ENCODE results near the gene PREX1.

- TF ChIP-seq, protein P1, sequence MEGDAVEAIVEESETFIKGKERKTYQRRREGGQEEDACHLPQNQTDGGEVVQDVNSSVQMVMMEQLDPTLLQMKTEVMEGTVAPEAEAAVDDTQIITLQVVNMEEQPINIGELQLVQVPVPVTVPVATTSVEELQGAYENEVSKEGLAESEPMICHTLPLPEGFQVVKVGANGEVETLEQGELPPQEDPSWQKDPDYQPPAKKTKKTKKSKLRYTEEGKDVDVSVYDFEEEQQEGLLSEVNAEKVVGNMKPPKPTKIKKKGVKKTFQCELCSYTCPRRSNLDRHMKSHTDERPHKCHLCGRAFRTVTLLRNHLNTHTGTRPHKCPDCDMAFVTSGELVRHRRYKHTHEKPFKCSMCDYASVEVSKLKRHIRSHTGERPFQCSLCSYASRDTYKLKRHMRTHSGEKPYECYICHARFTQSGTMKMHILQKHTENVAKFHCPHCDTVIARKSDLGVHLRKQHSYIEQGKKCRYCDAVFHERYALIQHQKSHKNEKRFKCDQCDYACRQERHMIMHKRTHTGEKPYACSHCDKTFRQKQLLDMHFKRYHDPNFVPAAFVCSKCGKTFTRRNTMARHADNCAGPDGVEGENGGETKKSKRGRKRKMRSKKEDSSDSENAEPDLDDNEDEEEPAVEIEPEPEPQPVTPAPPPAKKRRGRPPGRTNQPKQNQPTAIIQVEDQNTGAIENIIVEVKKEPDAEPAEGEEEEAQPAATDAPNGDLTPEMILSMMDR (conservative IDR thresholded peaks at IDR 0.05; ENCODE audit: low read depth in 2 of 2), result no peak
- TF ChIP-seq EZH2 (IDR thresholded peaks at IDR 0.05; ENCODE audit: low read depth, unreplicated experiment), result no peak
- TF ChIP-seq POLR2AphosphoS5 (IDR thresholded peaks at IDR 0.05; ENCODE audit: low read depth), result no peak
- TF ChIP-seq, protein P2, sequence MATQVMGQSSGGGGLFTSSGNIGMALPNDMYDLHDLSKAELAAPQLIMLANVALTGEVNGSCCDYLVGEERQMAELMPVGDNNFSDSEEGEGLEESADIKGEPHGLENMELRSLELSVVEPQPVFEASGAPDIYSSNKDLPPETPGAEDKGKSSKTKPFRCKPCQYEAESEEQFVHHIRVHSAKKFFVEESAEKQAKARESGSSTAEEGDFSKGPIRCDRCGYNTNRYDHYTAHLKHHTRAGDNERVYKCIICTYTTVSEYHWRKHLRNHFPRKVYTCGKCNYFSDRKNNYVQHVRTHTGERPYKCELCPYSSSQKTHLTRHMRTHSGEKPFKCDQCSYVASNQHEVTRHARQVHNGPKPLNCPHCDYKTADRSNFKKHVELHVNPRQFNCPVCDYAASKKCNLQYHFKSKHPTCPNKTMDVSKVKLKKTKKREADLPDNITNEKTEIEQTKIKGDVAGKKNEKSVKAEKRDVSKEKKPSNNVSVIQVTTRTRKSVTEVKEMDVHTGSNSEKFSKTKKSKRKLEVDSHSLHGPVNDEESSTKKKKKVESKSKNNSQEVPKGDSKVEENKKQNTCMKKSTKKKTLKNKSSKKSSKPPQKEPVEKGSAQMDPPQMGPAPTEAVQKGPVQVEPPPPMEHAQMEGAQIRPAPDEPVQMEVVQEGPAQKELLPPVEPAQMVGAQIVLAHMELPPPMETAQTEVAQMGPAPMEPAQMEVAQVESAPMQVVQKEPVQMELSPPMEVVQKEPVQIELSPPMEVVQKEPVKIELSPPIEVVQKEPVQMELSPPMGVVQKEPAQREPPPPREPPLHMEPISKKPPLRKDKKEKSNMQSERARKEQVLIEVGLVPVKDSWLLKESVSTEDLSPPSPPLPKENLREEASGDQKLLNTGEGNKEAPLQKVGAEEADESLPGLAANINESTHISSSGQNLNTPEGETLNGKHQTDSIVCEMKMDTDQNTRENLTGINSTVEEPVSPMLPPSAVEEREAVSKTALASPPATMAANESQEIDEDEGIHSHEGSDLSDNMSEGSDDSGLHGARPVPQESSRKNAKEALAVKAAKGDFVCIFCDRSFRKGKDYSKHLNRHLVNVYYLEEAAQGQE (IDR thresholded peaks at IDR 0.05; ENCODE audit: unreplicated experiment), result no peak
- TF ChIP-seq EZH2phosphoT487 (IDR thresholded peaks at IDR 0.05; ENCODE audit: unreplicated experiment), result no peak
- TF ChIP-seq CREB1 (CRISPR knock-in tag; IDR thresholded peaks at IDR 0.05; ENCODE audit: low read depth), result no peak
- TF ChIP-seq ZNF331 (CRISPR knock-in tag; IDR thresholded peaks at IDR 0.05; ENCODE audit: low read depth), result no peak
Observed at GRCh38 chr20:48684501-48685041, 143.2 kb downstream of the PREX1 start.
